Neural cell (in vitro differentiated cells): ENCODE data around the gene MGA. TPM values are rescaled to one million over a fixed set of nuclear protein-coding genes. Genes with fewer than 3 reads are reported as not detected.

Experiments used
- H2AFZ ChIP-seq: fragments of 200-600, 300-800 bp; sonication (generic), shearing (Covaris generic); 2 replicates; pipeline ENCODE4 v1.6.0; 2014; ENCODE audit warnings: low read depth, mild to moderate bottlenecking, antibody characterized with exemption, low read length, moderate library complexity
- H3F3A ChIP-seq: fragments of 200-600 bp; shearing (Covaris generic); 2 replicates; pipeline ENCODE4 v1.6.1; 2016; ENCODE audit warnings: mild to moderate bottlenecking, moderate library complexity, mixed read lengths, antibody characterized with exemption, low read length; ENCODE audit not compliant: insufficient read depth, poor library complexity, severe bottlenecking
- H3K27ac ChIP-seq: fragments of 200-600, 300-800 bp; sonication (generic), shearing (Covaris generic); 2 replicates; pipeline ENCODE4 v1.5.1; 2014; ENCODE audit warnings: mild to moderate bottlenecking, low read length, moderate library complexity
- H3K27me3 ChIP-seq: fragments of 300-800, 200-600 bp; sonication (generic), shearing (Covaris generic); 2 replicates; pipeline ENCODE4 v1.6.0; 2014; ENCODE audit warnings: mild to moderate bottlenecking, low read depth, low read length, moderate library complexity; ENCODE audit not compliant: insufficient read depth
- H3K36me3 ChIP-seq: fragments of 300-800, 200-600 bp; sonication (generic), shearing (Covaris generic); 2 replicates; pipeline ENCODE4 v1.5.1; 2014; ENCODE audit warnings: mild to moderate bottlenecking, antibody characterized with exemption, low read length, moderate library complexity; ENCODE audit not compliant: insufficient read depth
- H3K4me2 ChIP-seq: fragments of 300-800, 200-600 bp; sonication (generic), shearing (Covaris generic); 2 replicates; pipeline ENCODE4 v1.6.0; 2014; ENCODE audit warnings: mild to moderate bottlenecking, low read length
- H3K4me3 ChIP-seq: fragments of 300-800, 200-600 bp; sonication (generic), shearing (Covaris generic); 2 replicates; pipeline ENCODE4 v1.5.1; 2014; ENCODE audit warnings: mild to moderate bottlenecking, low read length, moderate library complexity
- H3K79me2 ChIP-seq: fragments of 200-600 bp; shearing (Covaris generic); replicated peaks from 2 replicates; pipeline ENCODE4 v1.6.0; 2014; ENCODE audit warnings: mild to moderate bottlenecking, low read length, moderate library complexity; ENCODE audit not compliant: insufficient read depth
- H3K9ac ChIP-seq: fragments of 300-800, 200-600 bp; sonication (generic), shearing (Covaris generic); 2 replicates; pipeline ENCODE4 v1.6.1; 2016; ENCODE audit warnings: mild to moderate bottlenecking, low read length, mixed read lengths
- H3K9me2 ChIP-seq: fragments of 200-600 bp; shearing (Covaris generic); 2 replicates; pipeline ENCODE4 v1.6.1; 2016; ENCODE audit warnings: mild to moderate bottlenecking, low read length, mixed read lengths; ENCODE audit not compliant: insufficient read depth
- H3K9me3 ChIP-seq: fragments of 200-600, 300-800 bp; sonication (generic), shearing (Covaris generic); 2 replicates; pipeline ENCODE4 v1.6.1; 2016; ENCODE audit warnings: mild to moderate bottlenecking, mixed run types, low read length, moderate library complexity, mixed read lengths
- H4K20me1 ChIP-seq: fragments of 200-600 bp; shearing (Covaris generic); 2 replicates; pipeline ENCODE4 v1.6.1; 2016; ENCODE audit warnings: mild to moderate bottlenecking, mixed run types; ENCODE audit not compliant: insufficient read depth
- EP300 ChIP-seq: fragments of 450-650 bp; conservative IDR thresholded peaks from 2 replicates; pipeline ENCODE4 v1.6.1; 2014; ENCODE audit warnings: antibody characterized with exemption, mild to moderate bottlenecking, moderate library complexity; ENCODE audit not compliant: poor library complexity, severe bottlenecking
- MXI1 ChIP-seq: fragments of 450-650 bp; conservative IDR thresholded peaks from 2 replicates; pipeline ENCODE4 v1.6.1; 2014; ENCODE audit warnings: antibody characterized with exemption, mild to moderate bottlenecking; ENCODE audit not compliant: poor library complexity, severe bottlenecking
- POLR2AphosphoS5 ChIP-seq: IDR thresholded peaks from 2 replicates; pipeline ENCODE4 v1.6.1; 2012
- RAD21 ChIP-seq: fragments of 450-650 bp; conservative IDR thresholded peaks from 2 replicates; pipeline ENCODE4 v1.6.1; 2014; ENCODE audit warnings: antibody characterized with exemption, mild to moderate bottlenecking, moderate library complexity
- REST ChIP-seq: IDR thresholded peaks from 2 replicates; pipeline ENCODE4 v1.6.1; 2012; ENCODE audit warnings: borderline replicate concordance
- SMC3 ChIP-seq: fragments of 450-650 bp; conservative IDR thresholded peaks from 2 replicates; pipeline ENCODE4 v1.6.1; 2014; ENCODE audit warnings: antibody characterized with exemption, mild to moderate bottlenecking, moderate library complexity; ENCODE audit not compliant: poor library complexity
- TAF1 ChIP-seq: IDR thresholded peaks from 2 replicates; pipeline ENCODE4 v1.6.1; 2012; ENCODE audit warnings: low read depth
- polyA plus RNA-seq: library from polyadenylated mRNA; depleted of rRNA; stranded (reverse); fragments of >200 nt; gene quantifications from 2 replicates; pipeline ENCODE4 v1.2.3, GENCODE V29; 2014
- TF ChIP-seq, protein P1 (sequence below): fragments of 450-650 bp; IDR thresholded peaks from 2 replicates; pipeline ENCODE4 v1.5.1; 2014; ENCODE audit warnings: antibody characterized with exemption, mild to moderate bottlenecking, moderate library complexity; ENCODE audit not compliant: poor library complexity, severe bottlenecking

MGA gene
- polyA plus RNA-seq, 1 donor from 2014 or later: 13.2 TPM

DNA sequence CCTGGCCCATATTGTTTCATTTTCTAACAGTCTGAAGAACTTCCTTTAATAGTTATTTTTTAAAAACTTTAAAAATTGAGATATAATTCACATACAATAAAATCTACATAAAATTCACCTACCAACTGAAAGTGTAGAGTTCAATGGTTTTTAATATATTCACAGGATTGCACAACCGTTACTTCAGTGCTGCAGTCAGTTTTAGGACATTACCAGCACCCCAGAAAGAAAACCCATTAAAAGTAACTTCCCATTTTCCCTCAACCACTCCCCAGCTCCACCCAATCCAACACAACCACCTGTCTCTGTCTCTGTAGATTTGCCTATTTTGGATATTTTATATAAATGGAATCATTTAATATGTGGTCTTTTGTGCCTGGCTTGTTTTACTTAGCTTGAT, 29.6 kb downstream of the MGA start:
- Histone ChIP-seq H3K27me3 (no peaks in the 10 kb centered on the region), H2AFZ (no peak overlapping the region), H4K20me1 (no peaks in the 10 kb centered on the region), H3K36me3 (no peaks in the 10 kb centered on the region), H3K9ac (no peak overlapping the region), H3K79me2 (peaks cover 48% of the 10 kb centered on the region), H3K9me3 (no peaks in the 10 kb centered on the region), H3F3A (no peaks in the 10 kb centered on the region), H3K9me2 (no peaks in the 10 kb centered on the region), H3K4me3 (no peak overlapping the region), H3K4me2 (no peak overlapping the region), H3K27ac (no peak overlapping the region)
- TF ChIP-seq RAD21: no peak
- TF ChIP-seq EP300: no peak
- TF ChIP-seq TAF1: no peak
- no peak for TF ChIP-seq SMC3
- TF ChIP-seq, protein P1, sequence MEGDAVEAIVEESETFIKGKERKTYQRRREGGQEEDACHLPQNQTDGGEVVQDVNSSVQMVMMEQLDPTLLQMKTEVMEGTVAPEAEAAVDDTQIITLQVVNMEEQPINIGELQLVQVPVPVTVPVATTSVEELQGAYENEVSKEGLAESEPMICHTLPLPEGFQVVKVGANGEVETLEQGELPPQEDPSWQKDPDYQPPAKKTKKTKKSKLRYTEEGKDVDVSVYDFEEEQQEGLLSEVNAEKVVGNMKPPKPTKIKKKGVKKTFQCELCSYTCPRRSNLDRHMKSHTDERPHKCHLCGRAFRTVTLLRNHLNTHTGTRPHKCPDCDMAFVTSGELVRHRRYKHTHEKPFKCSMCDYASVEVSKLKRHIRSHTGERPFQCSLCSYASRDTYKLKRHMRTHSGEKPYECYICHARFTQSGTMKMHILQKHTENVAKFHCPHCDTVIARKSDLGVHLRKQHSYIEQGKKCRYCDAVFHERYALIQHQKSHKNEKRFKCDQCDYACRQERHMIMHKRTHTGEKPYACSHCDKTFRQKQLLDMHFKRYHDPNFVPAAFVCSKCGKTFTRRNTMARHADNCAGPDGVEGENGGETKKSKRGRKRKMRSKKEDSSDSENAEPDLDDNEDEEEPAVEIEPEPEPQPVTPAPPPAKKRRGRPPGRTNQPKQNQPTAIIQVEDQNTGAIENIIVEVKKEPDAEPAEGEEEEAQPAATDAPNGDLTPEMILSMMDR: no peak
- TF ChIP-seq MXI1: no peak
- no peak for TF ChIP-seq POLR2AphosphoS5
- TF ChIP-seq REST: no peak

DNA sequence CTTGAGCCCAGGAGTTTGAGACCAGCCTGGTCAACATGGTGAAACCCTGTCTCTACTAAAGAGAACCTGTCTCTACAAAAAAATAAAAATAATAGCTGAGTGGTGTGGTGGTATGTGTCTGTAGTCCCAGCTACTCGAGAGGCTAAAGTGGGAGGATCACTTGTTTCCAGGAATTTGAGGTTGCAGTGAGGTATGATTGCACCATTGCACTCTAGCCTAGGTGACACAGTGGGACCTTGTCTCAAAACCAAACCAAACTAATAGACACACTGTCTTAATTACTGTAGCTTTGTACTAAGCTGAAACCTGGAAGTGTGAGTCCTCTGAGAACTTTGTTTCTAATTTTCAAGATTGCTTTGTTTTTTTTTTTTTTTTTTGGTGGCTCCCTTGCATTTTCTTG, 30.4 kb downstream of the MGA start:
- Histone ChIP-seq H3F3A (no peaks in the 10 kb centered on the region), H3K9ac (no peak overlapping the region), H3K9me3 (no peaks in the 10 kb centered on the region), H3K4me2 (no peak overlapping the region), H3K9me2 (no peaks in the 10 kb centered on the region), H3K27ac (no peak overlapping the region), H3K36me3 (no peaks in the 10 kb centered on the region), H2AFZ (no peak overlapping the region), H3K79me2 (peaks cover 43% of the 10 kb centered on the region), H4K20me1 (no peaks in the 10 kb centered on the region), H3K4me3 (no peak overlapping the region), H3K27me3 (no peaks in the 10 kb centered on the region)
- TF ChIP-seq MXI1 (no peak), RAD21 (no peak), TAF1 (no peak), POLR2AphosphoS5 (no peak)

- Histone ChIP-seq H4K20me1 (no peaks in the 10 kb centered on the region), H3K27me3 (no peaks in the 10 kb centered on the region), H3K4me2 (no peak overlapping the region), H2AFZ (no peak overlapping the region), H3K9ac (no peak overlapping the region), H3K27ac (no peak overlapping the region), H3K4me3 (no peak overlapping the region), H3F3A (no peaks in the 10 kb centered on the region), H3K9me3 (no peaks in the 10 kb centered on the region), H3K36me3 (no peaks in the 10 kb centered on the region), H3K9me2 (no peaks in the 10 kb centered on the region), H3K79me2 (peaks cover 36% of the 10 kb centered on the region)
- TF ChIP-seq EP300: no peak
- TF ChIP-seq POLR2AphosphoS5: no peak
- no peak for TF ChIP-seq SMC3
- TF ChIP-seq, protein P1: no peak
- TF ChIP-seq RAD21: no peak
Observed at GRCh38 chr15:41691471-41691870, 31.3 kb downstream of the MGA start.
